Stimulated activated effector memory CD8-positive, alpha-beta T cell treated with anti-CD3 and anti-CD28 coated beads, Interleukin-12 subunit alpha, Interleukin-12 subunit beta, amount 100 ng/mL, for 72 hours (primary cell): Measurements from ENCODE around the gene NAT10.
A peak's percentile ranks its signal among the peaks of the same experiment; 100 is the strongest.

Source experiments
- ATAC-seq: fragments of 150-1000 bp; cut with Tn5 transposase; 2 replicates; pipeline ENCODE4 v1.10.0; 2021
- DNase-seq, 2 donors: peaks; one replicate each; pipeline ENCODE4 v3.0.0; 2021 to 2022; ENCODE audit warnings: low spot score in 2 of 2
- H3K27ac Mint-ChIP-seq: one replicate; pipeline ENCODE4 v1.8.0; 2022; ENCODE audit warnings: mild to moderate bottlenecking, mixed read lengths
- H3K36me3 Mint-ChIP-seq: one replicate; pipeline ENCODE4 v1.8.0; 2022; ENCODE audit warnings: mild to moderate bottlenecking, mixed read lengths
- H3K4me1 Mint-ChIP-seq: one replicate; pipeline ENCODE4 v1.8.0; 2022; ENCODE audit warnings: mixed read lengths
- H3K4me3 Mint-ChIP-seq: one replicate; pipeline ENCODE4 v1.8.0; 2022; ENCODE audit warnings: mild to moderate bottlenecking, mixed read lengths
- H3K9me3 Mint-ChIP-seq: one replicate; pipeline ENCODE4 v1.8.0; 2022; ENCODE audit warnings: mixed read lengths

Gene NAT10

DNA sequence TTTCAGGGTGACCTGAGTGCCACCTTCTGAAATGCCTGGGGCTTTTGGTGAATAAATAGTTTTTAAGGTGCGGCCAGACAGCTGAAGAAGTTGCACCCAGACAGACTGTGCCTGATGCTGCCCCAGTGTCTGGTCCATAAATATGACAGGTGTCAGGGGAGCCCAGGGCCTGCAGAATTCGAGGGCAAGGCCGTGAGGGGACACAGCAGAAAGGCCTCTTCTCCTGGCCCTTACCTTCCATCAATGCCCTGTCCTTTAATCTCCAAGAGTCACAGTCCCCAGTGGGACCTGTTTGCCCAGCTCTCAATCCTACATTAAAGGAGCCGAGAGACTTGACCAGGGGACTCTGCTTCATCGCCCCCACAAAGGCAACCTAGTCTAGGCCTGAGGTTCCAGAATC is 45.7 kb downstream of the NAT10 start:
- DNase-seq (no peak), ATAC-seq (no peak)
- Mint-ChIP-seq H3K4me3 (no peak overlapping the region), H3K4me1 (no peaks in the 10 kb centered on the region), H3K9me3 (no peaks in the 10 kb centered on the region), H3K36me3 (peaks cover 46% of the 10 kb centered on the region), H3K27ac (no peak overlapping the region)

GRCh38 chr11:34151916-34152845 is 46.8 kb downstream of the NAT10 start:
- peak overlapping the region; percentile 38 for H3K27ac Mint-ChIP-seq
- no peaks in the 10 kb centered on the region for H3K9me3 Mint-ChIP-seq

DNA sequence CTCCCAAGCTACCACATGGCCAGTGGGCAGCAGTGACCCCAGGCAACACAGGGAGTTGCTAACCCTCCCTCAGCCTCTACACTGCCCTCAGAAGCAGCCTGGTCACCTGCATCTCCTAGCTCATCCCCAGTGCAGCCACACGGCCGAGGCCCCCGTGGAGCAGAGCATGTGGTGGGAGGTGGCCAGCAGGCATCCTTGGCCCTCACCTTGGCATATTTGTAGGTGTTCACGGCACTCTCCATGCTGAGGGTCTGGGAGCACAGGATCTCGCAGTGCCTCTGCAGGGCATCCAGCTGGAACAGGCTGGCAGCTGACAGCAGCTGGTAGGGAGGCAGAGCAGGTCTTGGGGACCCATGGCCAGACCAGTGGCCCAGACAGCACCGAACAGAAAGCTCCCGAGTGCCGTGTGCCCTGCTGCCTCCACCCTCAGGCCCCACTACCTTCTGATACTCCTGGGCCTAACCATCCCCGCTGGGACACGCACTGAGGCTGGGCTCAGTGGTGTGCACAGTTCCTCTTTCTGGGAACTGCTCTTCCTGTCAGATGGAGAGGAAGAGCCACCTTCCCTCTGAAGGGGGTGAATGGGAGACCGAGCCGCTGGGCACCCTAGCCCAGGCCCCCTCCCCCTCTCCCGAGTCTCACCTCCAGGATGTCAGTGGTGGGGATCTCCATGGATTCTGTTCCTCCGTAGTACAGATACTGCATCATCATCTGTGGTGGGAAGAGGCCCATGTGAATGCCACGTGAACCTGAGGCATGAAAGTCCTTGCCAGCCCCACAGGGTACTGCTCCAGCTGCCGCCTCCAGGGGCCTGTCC is 48.8 kb downstream of the NAT10 start:
- DNase-seq (no peak), ATAC-seq (no peak)
- no peak overlapping the region for H3K4me3 Mint-ChIP-seq
- H3K36me3 Mint-ChIP-seq = peaks cover 28% of the 10 kb centered on the region
- peaks cover 8% of the 10 kb centered on the region for H3K4me1 Mint-ChIP-seq
- no peaks in the 10 kb centered on the region for H3K9me3 Mint-ChIP-seq
- H3K27ac Mint-ChIP-seq = no peak overlapping the region

More at GRCh38 chr11:34151916-34152845, 46.8 kb downstream of the NAT10 start:
- Mint-ChIP-seq H3K4me3 (no peak overlapping the region), H3K4me1 (no peaks in the 10 kb centered on the region), H3K36me3 (peaks cover 43% of the 10 kb centered on the region)
- no peak for DNase-seq
- no peak for ATAC-seq

DNA sequence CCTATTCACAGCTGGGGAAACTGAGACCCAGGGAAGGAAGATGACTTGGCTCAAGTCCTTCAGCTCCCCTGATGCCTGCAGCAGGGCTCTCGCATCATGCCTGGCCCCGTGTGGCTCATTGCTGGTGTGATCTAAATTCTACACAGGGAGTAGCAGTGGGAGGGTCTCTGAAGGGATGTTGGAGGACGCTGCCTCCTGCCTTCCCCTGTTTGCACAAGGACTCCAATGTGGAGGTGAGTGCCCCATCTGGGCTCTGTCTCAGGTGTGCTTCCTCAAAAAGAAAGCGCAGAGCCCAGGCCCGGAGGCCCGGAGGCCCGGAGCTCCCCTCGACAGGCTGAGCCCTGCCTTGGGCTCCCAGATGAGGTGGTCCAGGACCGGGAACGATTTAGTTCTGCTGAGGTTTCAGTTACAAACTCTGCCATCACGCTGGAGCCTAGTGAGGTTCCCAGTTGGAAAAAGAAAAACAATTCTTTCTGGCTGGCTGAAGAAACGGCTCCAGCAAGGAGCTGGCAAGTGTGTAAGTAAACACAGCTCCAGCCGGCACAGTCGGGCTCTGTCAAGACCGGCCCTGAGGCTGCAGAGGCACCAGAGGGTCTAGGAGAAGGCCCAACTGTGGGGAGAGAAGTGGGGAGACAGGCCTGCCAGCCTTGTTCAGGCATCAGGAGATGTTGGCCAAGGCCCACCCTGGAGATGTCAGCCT is 49.8 kb downstream of the NAT10 start:
- ATAC-seq (no peak), DNase-seq (no peak)
- H3K4me1 Mint-ChIP-seq = peaks cover 14% of the 10 kb centered on the region
- H3K9me3 Mint-ChIP-seq = no peaks in the 10 kb centered on the region
- H3K27ac Mint-ChIP-seq = no peak overlapping the region
- peaks cover 26% of the 10 kb centered on the region for H3K36me3 Mint-ChIP-seq
- no peak overlapping the region for H3K4me3 Mint-ChIP-seq

- DNase-seq (no peak), ATAC-seq (no peak)
- peaks cover 14% of the 10 kb centered on the region for H3K4me1 Mint-ChIP-seq
- no peak overlapping the region for H3K4me3 Mint-ChIP-seq
- peaks cover 29% of the 10 kb centered on the region for H3K36me3 Mint-ChIP-seq
- no peaks in the 10 kb centered on the region for H3K9me3 Mint-ChIP-seq
- H3K27ac Mint-ChIP-seq = peak overlapping the region; percentile 37
Measured at GRCh38 chr11:34155757-34156062, 50.3 kb downstream of the NAT10 start.

GRCh38 chr11:34157163-34157562 is 51.7 kb downstream of the NAT10 start:
- no peaks in the 10 kb centered on the region for H3K9me3 Mint-ChIP-seq
- no peak for ATAC-seq
- H3K4me1 Mint-ChIP-seq = peaks cover 25% of the 10 kb centered on the region
- H3K27ac Mint-ChIP-seq = no peak overlapping the region
- H3K4me3 Mint-ChIP-seq = no peak overlapping the region
- peaks cover 38% of the 10 kb centered on the region for H3K36me3 Mint-ChIP-seq
- DNase-seq = no peak

DNA sequence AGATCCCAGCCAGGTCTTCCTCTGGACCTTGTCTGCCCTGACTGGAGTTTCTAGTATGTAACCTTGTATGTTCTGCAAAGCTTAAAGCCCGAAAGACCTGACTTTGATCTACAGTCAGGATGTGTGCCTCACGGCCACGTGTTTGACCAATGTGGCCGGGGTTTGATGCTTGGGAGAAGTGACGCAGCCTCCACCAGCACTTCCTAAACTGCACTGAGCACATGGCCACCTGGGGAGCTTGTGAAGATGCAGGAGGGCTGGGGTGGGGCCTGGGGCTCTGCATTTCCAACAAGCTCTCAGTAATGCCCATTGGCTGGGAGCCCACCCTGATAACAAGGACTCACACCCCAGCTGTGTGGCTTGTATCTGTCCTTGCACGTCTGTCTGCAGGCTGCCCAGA is 53.2 kb downstream of the NAT10 start:
- Mint-ChIP-seq H3K36me3 (peaks cover 31% of the 10 kb centered on the region), H3K27ac (no peak overlapping the region)
- peak; percentile 9 for ATAC-seq

GRCh38 chr11:34160049-34160721 is 54.8 kb downstream of the NAT10 start:
- Mint-ChIP-seq H3K27ac (no peak overlapping the region), H3K4me1 (peaks cover 25% of the 10 kb centered on the region), H3K9me3 (no peaks in the 10 kb centered on the region), H3K4me3 (no peak overlapping the region), H3K36me3 (peaks cover 31% of the 10 kb centered on the region)
- ATAC-seq (no peak), DNase-seq (no peak)

More for the DNA sequence above, 53.2 kb downstream of the NAT10 start:
- DNase-seq = no peak
- no peak overlapping the region for H3K4me3 Mint-ChIP-seq
- no peaks in the 10 kb centered on the region for H3K9me3 Mint-ChIP-seq
- H3K4me1 Mint-ChIP-seq = peaks cover 25% of the 10 kb centered on the region

DNA sequence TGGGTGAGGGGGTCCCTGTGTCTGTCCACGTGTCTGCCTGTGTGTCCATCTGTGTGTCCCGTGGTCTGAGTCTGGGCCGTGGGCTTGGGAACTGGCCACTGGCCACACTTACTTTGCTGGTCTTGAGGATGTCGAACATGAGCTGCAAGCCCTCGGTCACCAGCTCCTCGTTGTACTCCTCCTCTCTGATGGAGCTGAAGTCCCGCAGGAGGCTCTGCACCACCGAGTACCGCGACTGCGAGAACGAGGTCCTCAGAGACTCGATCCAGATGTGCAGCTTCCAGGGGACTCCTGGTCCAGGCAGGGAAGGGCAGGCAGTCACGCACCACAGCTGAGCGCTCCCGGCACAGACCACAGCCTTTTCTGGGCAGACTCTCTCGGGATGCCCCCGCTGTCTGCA is 55.4 kb downstream of the NAT10 start:
- no peak for ATAC-seq
- Mint-ChIP-seq H3K4me3 (no peak overlapping the region), H3K27ac (no peak overlapping the region), H3K4me1 (peaks cover 25% of the 10 kb centered on the region), H3K36me3 (peaks cover 31% of the 10 kb centered on the region), H3K9me3 (no peaks in the 10 kb centered on the region)
- no peak for DNase-seq

DNA sequence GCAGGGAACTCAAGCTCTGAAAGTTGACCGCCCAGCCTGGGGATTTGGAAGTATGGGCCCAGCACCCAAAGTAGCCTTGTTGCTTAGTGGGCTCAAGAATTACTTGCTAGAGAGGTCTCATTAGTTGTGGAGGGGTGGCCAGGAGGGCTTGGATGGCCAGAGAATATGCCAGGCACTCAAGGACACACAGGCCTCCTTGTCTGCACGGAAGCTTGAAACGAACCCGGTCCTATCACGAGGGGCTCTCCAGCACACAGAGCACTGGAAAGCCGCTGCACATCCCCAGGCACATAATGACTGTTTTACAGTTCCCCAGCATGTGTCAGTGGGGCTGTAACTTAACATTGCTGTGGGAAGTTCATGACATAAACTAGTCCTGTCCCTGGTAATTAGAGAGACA is 55.9 kb downstream of the NAT10 start:
- ATAC-seq (no peak), DNase-seq (no peak)
- peaks cover 25% of the 10 kb centered on the region for H3K4me1 Mint-ChIP-seq
- no peaks in the 10 kb centered on the region for H3K9me3 Mint-ChIP-seq
- H3K36me3 Mint-ChIP-seq = peaks cover 31% of the 10 kb centered on the region
- H3K4me3 Mint-ChIP-seq = no peak overlapping the region
- no peak overlapping the region for H3K27ac Mint-ChIP-seq

GRCh38 chr11:34161812-34162492 is 56.5 kb downstream of the NAT10 start:
- Mint-ChIP-seq H3K27ac (no peak overlapping the region), H3K4me3 (no peak overlapping the region), H3K36me3 (peaks cover 26% of the 10 kb centered on the region), H3K9me3 (no peaks in the 10 kb centered on the region), H3K4me1 (peaks cover 25% of the 10 kb centered on the region)
- ATAC-seq (peak; percentile 97), DNase-seq (peak in 1 of 2 donors; percentile 21)

GRCh38 chr11:34162493-34162820 is 57.0 kb downstream of the NAT10 start:
- Mint-ChIP-seq H3K27ac (no peak overlapping the region), H3K9me3 (no peaks in the 10 kb centered on the region), H3K4me3 (no peak overlapping the region), H3K36me3 (peaks cover 21% of the 10 kb centered on the region), H3K4me1 (peaks cover 25% of the 10 kb centered on the region)
- DNase-seq (no peak), ATAC-seq (no peak)

DNA sequence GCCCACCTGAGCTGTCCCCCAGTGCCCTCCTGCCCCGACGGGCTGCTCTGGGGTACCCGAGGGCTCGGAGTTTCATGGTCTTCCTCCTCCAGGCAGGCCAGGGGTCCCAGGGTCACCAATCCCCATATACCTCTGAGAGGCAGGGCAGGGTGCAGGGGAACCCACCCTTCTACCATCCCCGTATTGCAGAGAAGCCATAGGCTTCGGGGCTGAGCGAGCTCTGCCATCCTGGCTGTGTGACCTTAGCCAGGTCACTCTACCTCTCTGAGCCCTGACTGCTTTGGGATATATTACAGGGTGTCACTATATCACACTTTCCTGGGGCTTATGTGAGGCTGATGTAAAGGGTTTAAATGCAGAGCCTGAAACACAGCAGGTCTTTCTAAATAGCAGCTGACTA is 57.4 kb downstream of the NAT10 start:
- Mint-ChIP-seq H3K36me3 (peaks cover 18% of the 10 kb centered on the region), H3K9me3 (no peaks in the 10 kb centered on the region), H3K4me1 (peaks cover 25% of the 10 kb centered on the region), H3K27ac (no peak overlapping the region), H3K4me3 (no peak overlapping the region)
- DNase-seq = no peak
- ATAC-seq = no peak

- Mint-ChIP-seq H3K4me3 (no peak overlapping the region), H3K36me3 (peaks cover 12% of the 10 kb centered on the region), H3K27ac (no peak overlapping the region), H3K4me1 (peaks cover 11% of the 10 kb centered on the region), H3K9me3 (no peaks in the 10 kb centered on the region)
- no peak for DNase-seq
- no peak for ATAC-seq
Measured at GRCh38 chr11:34165121-34165520, 59.7 kb downstream of the NAT10 start.
